HUES64 (cell line): ENCODE results near the gene LCORL.
"Not testable (repeated sequence)": the region's sequence is repeated elsewhere in the genome, so short reads cannot be mapped to it uniquely, and the experiment has no call there.

Experiments
- H3K27ac ChIP-seq: 2 replicates; pipeline ENCODE4 v1.7.0; 2013; ENCODE audit warnings: low read depth, low read length, inconsistent platforms
- H3K27me3 ChIP-seq: 2 replicates; pipeline ENCODE4 v1.6.1; 2013; ENCODE audit warnings: mild to moderate bottlenecking, low read length; ENCODE audit not compliant: insufficient read depth
- H3K36me3 ChIP-seq: 2 replicates; pipeline ENCODE4 v1.6.1; 2013; ENCODE audit warnings: mild to moderate bottlenecking, low read length; ENCODE audit not compliant: insufficient read depth
- H3K4me1 ChIP-seq: 2 replicates; pipeline ENCODE4 v1.6.1; 2013; ENCODE audit warnings: mild to moderate bottlenecking, low read length, moderate library complexity; ENCODE audit not compliant: insufficient read depth
- H3K4me3 ChIP-seq: 2 replicates; pipeline ENCODE4 v1.5.1; 2013; ENCODE audit warnings: mild to moderate bottlenecking, low read length, moderate library complexity
- H3K9ac ChIP-seq: 2 replicates; pipeline ENCODE4 v1.6.1; 2013; ENCODE audit warnings: mild to moderate bottlenecking, low read depth, low read length
- H3K9me3 ChIP-seq: 2 replicates; pipeline ENCODE4 v1.6.1; 2013; ENCODE audit warnings: low read depth, low read length; ENCODE audit not compliant: insufficient read depth
- WGBS: fragments of 150-250, 120-280 bp; methylation state at CpG from one replicate; pipeline ENCODE4 v1.1.7; 2013; ENCODE audit warnings: missing lambda C conversion rate; 5-methylcytosine and 5-hydroxymethylcytosine counted together

Gene LCORL

DNA sequence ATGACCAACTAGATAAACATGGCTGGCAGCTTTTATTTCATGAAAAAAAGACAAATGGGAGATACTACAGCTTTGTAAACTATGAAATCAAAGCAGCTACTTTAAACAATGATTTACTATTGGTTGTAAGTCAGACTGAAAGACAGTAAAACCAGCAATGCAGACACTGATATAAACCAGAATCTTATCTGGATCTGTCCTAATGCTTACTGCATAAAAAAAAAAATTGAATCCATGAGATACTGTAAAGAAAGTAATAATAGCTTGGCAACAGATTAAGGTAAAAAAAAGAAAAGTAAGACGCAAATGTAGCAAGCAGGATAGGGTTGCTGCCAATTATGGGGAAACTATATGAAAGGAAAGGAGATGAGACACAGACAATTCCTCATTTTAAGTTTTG, 7.3 kb downstream of the LCORL start:
- Histone ChIP-seq H3K4me1 (no peaks in the 10 kb centered on the region), H3K27ac (no peak overlapping the region), H3K9ac (no peak overlapping the region), H3K36me3 (no peaks in the 10 kb centered on the region), H3K27me3 (no peaks in the 10 kb centered on the region), H3K4me3 (no peak overlapping the region), H3K9me3 (no peaks in the 10 kb centered on the region)
- 96% methylated on average over 1 of the region's 1 CpG for WGBS

GRCh38 chr4:18012807-18013462, 8.6 kb downstream of the LCORL start:
- Histone ChIP-seq H3K9me3 (no peaks in the 10 kb centered on the region), H3K36me3 (no peaks in the 10 kb centered on the region), H3K4me1 (no peaks in the 10 kb centered on the region), H3K9ac (no peak overlapping the region), H3K27me3 (no peaks in the 10 kb centered on the region), H3K4me3 (no peak overlapping the region), H3K27ac (no peak overlapping the region)
- WGBS, result 96% methylated on average over 3 of the region's 3 CpGs

GRCh38 chr4:18012134-18012806, 9.3 kb downstream of the LCORL start:
- 93% methylated on average over 2 of the region's 3 CpGs for WGBS
- Histone ChIP-seq H3K36me3 (no peaks in the 10 kb centered on the region), H3K9me3 (no peaks in the 10 kb centered on the region), H3K27ac (no peak overlapping the region), H3K4me3 (no peak overlapping the region), H3K27me3 (no peaks in the 10 kb centered on the region), H3K4me1 (no peaks in the 10 kb centered on the region), H3K9ac (no peak overlapping the region)

- Histone ChIP-seq H3K27me3 (no peaks in the 10 kb centered on the region), H3K9ac (no peak overlapping the region), H3K36me3 (0 out of 2 replicates have a peak, but pooled peaks cover 3% of the 10 kb centered on the region), H3K4me1 (no peaks in the 10 kb centered on the region), H3K9me3 (0 out of 2 replicates have a peak, but pooled peaks cover 7% of the 10 kb centered on the region), H3K4me3 (no peak overlapping the region), H3K27ac (no peak overlapping the region)
Measured at GRCh38 chr4:18007625-18008024, 13.9 kb downstream of the LCORL start.

- H3K9ac ChIP-seq, H3K36me3 ChIP-seq, H3K4me1 ChIP-seq, H3K9me3 ChIP-seq, H3K27me3 ChIP-seq, H3K27ac ChIP-seq, H3K4me3 ChIP-seq: not testable (repeated sequence)
- 91% methylated on average over 1 of the region's 1 CpG for WGBS
Measured at GRCh38 chr4:18006432-18006831, 15.1 kb downstream of the LCORL start.

DNA sequence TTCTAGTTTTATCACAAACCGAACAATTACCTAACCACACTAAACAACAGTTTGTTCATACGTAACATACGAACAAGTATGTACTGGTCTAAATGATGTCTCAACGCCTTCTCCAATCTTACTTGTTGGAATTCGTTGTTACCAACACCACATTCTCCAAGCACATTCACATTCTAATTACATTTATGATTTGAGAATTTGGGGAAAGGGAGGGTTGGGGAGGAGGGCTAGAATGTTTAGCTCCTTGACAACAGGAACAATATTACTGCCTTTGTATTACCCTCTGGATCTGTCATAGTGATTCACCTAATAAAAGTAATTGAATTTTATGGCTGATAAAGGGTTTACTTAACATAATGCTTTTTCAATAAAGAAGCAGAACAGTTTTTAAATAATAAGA, 24.4 kb downstream of the LCORL start:
- H3K27me3 ChIP-seq, result no peaks in the 10 kb centered on the region
- WGBS, result 93% methylated on average over 5 of the region's 5 CpGs

DNA sequence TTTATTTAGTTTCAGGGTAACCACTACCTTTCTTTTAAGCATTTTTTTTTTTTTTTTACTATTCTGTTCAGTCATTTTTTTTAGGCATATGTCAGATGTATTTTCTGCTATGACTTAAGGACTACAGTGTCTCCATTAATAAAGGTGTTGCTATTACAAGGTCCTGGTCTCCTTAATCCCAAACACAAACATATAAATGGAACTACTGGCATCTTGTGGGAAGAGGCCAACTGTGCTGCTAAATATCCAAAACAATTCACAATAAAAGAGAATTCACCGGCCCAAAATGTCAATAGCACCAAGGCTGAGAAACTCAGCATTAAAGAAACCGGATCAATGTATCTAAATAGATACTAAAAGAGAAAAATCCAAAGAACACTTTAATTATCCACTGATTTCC, 26.4 kb downstream of the LCORL start:
- Histone ChIP-seq H3K27ac (no peak overlapping the region), H3K36me3 (no peaks in the 10 kb centered on the region), H3K4me3 (no peak overlapping the region), H3K4me1 (peaks cover 14% of the 10 kb centered on the region; the same call in 1 of the 2 replicates), H3K27me3 (no peaks in the 10 kb centered on the region), H3K9ac (no peak overlapping the region), H3K9me3 (no peaks in the 10 kb centered on the region)
- WGBS, result 95% methylated on average over 2 of the region's 2 CpGs

More for the DNA sequence above, 24.4 kb downstream of the LCORL start:
- Histone ChIP-seq H3K27ac (no peak overlapping the region), H3K4me3 (no peak overlapping the region), H3K36me3 (no peaks in the 10 kb centered on the region), H3K4me1 (peaks cover 14% of the 10 kb centered on the region; the same call in 1 of the 2 replicates), H3K9me3 (no peaks in the 10 kb centered on the region), H3K9ac (no peak overlapping the region)

GRCh38 chr4:17985832-17986231, 35.7 kb downstream of the LCORL start:
- no peak overlapping the region for H3K27ac ChIP-seq
- no peak overlapping the region for H3K4me3 ChIP-seq
- 0 out of 2 replicates have a peak, but pooled peaks cover 3% of the 10 kb centered on the region for H3K36me3 ChIP-seq
- H3K9me3 ChIP-seq, result peaks cover 43% of the 10 kb centered on the region
- H3K4me1 ChIP-seq, result no peaks in the 10 kb centered on the region
- WGBS, result 95% methylated on average over 1 of the region's 2 CpGs
- no peak overlapping the region for H3K9ac ChIP-seq
- no peaks in the 10 kb centered on the region for H3K27me3 ChIP-seq

- WGBS, result no CpG with 5 or more reads among the region's 1 CpG
- no peak overlapping the region for H3K9ac ChIP-seq
- H3K4me3 ChIP-seq, result no peak overlapping the region
- no peaks in the 10 kb centered on the region for H3K27me3 ChIP-seq
- H3K4me1 ChIP-seq, result no peaks in the 10 kb centered on the region
- peaks cover 24% of the 10 kb centered on the region for H3K9me3 ChIP-seq
- H3K36me3 ChIP-seq, result no peaks in the 10 kb centered on the region
- H3K27ac ChIP-seq, result no peak overlapping the region
Measured at GRCh38 chr4:17981063-17981462, 40.5 kb downstream of the LCORL start.

- Histone ChIP-seq H3K4me1 (no peaks in the 10 kb centered on the region), H3K9me3 (no peaks in the 10 kb centered on the region), H3K27me3 (no peaks in the 10 kb centered on the region), H3K4me3 (no peak overlapping the region), H3K9ac (no peak overlapping the region), H3K27ac (no peak overlapping the region), H3K36me3 (no peaks in the 10 kb centered on the region)
Measured at GRCh38 chr4:17968721-17969120, 52.8 kb downstream of the LCORL start.

GRCh38 chr4:17967078-17967477, 54.5 kb downstream of the LCORL start:
- H3K9me3 ChIP-seq, result no peaks in the 10 kb centered on the region
- H3K36me3 ChIP-seq, result no peaks in the 10 kb centered on the region
- no peaks in the 10 kb centered on the region for H3K27me3 ChIP-seq
- H3K4me3 ChIP-seq, result no peak overlapping the region
- 100% methylated on average over 1 of the region's 1 CpG for WGBS
- H3K4me1 ChIP-seq, result 0 out of 2 replicates have a peak, but pooled peaks cover under 1% of the 10 kb centered on the region
- H3K27ac ChIP-seq, result no peak overlapping the region
- H3K9ac ChIP-seq, result no peak overlapping the region
